BJ (cell line): ENCODE results near the gene MPZL2. TPM values are rescaled to one million over a fixed set of nuclear protein-coding genes. Genes with fewer than 3 reads are reported as not detected.
A peak's percentile ranks its signal among the peaks of the same experiment; 100 is the strongest.

Experiments
- CTCF ChIA-PET: fragments of 350-600 bp; formaldehyde crosslinking; extraction: SDS; loops from one replicate; lab custom pipeline; 2021; ENCODE audit warnings: antibody characterized with exemption, inconsistent platforms; lab: Yijun Ruan, JAX
- POLR2A ChIA-PET: fragments of 300-600 bp; sonication (Branson Sonifier 250); formaldehyde crosslinking; extraction: SDS; loops from one replicate; lab custom pipeline; 2021; ENCODE audit warnings: antibody characterized with exemption; lab: Charles Lee
- DNase-seq: peaks from one replicate; pipeline ENCODE4 v3.0.0-alpha.2; 2011; ENCODE audit warnings: low read depth
- H3K27me3 ChIP-seq: 2 replicates; pipeline ENCODE4 v1.6.0; 2011; ENCODE audit warnings: low read length; ENCODE audit not compliant: control insufficient read depth, insufficient read depth
- H3K36me3 ChIP-seq: 2 replicates; pipeline ENCODE4 v1.5.1; 2011; ENCODE audit warnings: low read length; ENCODE audit not compliant: control insufficient read depth, insufficient read depth
- H3K4me3 ChIP-seq: 2 replicates; pipeline ENCODE4 v1.5.1; 2011; ENCODE audit warnings: low read depth, mild to moderate bottlenecking, control low read depth, low read length
- CTCF ChIP-seq: IDR thresholded peaks from 2 replicates; pipeline ENCODE4 v1.5.1; 2011; ENCODE audit warnings: low read depth, mild to moderate bottlenecking, control low read depth, inconsistent platforms, low read length, moderate library complexity; ENCODE audit not compliant: insufficient read depth
- polyA plus RNA-seq: library from polyadenylated mRNA; depleted of rRNA; stranded (reverse); fragments of >200 nt; gene quantifications from 2 replicates; pipeline ENCODE4 v1.2.3, GENCODE V29; 2011

Gene MPZL2
- polyA plus RNA-seq, 1 experiment: not detected

GRCh38 chr11:118259138-118259537 lies 5.0 kb downstream of the MPZL2 start:
- no peak for TF ChIP-seq CTCF
- no peak overlapping the region for H3K4me3 ChIP-seq
- H3K27me3 ChIP-seq: peaks cover 14% of the 10 kb centered on the region

GRCh38 chr11:118258410-118258809 lies 5.7 kb downstream of the MPZL2 start:
- H3K4me3 ChIP-seq: no peak overlapping the region
- TF ChIP-seq CTCF: no peak
- ChIA-PET POLR2A (no interaction called here), CTCF (no interaction called here)
- no peaks in the 10 kb centered on the region for H3K36me3 ChIP-seq
- no peak for DNase-seq
- peaks cover 9% of the 10 kb centered on the region for H3K27me3 ChIP-seq

More at GRCh38 chr11:118259138-118259537, 5.0 kb downstream of the MPZL2 start:
- ChIA-PET POLR2A (no interaction called here), CTCF (no interaction called here)
- H3K36me3 ChIP-seq: no peaks in the 10 kb centered on the region
- no peak for DNase-seq

GRCh38 chr11:118252688-118253087 lies 11.4 kb downstream of the MPZL2 start:
- DNase-seq: no peak
- POLR2A ChIA-PET: no interaction called here
- H3K27me3 ChIP-seq: peaks cover 2% of the 10 kb centered on the region
- CTCF ChIA-PET: interaction anchor here (1.2 kb wide), 1 partner anchor 13 kb away, joined by 4 read pairs; no protein-coding TSS in a partner anchor
- H3K4me3 ChIP-seq: no peak overlapping the region
- no peaks in the 10 kb centered on the region for H3K36me3 ChIP-seq
- TF ChIP-seq CTCF: no peak

- no peak for DNase-seq
- ChIA-PET CTCF (interaction anchor here (1.2 kb wide), 1 partner anchor 13 kb away, joined by 4 read pairs; no protein-coding TSS in a partner anchor), POLR2A (no interaction called here)
These were observed 12.0 kb downstream of the MPZL2 start, which contains the start of gene MPZL3 for GRCh38 chr11:118251858-118252652. TSS of gene MPZL3 (minus strand) at chr11:118252365. CDS start at chr11:118252294, 71 bp downstream.

More at GRCh38 chr11:118251858-118252652, 12.0 kb downstream of the MPZL2 start, which contains the start of gene MPZL3:
- peak within 1 kb of the TSS; percentile 80 for H3K4me3 ChIP-seq
- H3K36me3 ChIP-seq: no peaks in the 10 kb centered on the region
- peaks cover 2% of the 10 kb centered on the region for H3K27me3 ChIP-seq
- TF ChIP-seq CTCF: no peak
